ENCODE results near the gene KLRC2.
"Not testable (repeated sequence)": the region's sequence is repeated elsewhere in the genome, so short reads cannot be mapped to it uniquely, and the experiment has no call there.

The KLRC2 gene

GRCh38 chr12:10435816-10436215 is at the start of gene KLRC2:
KLRC2 (minus strand) TSS chr12:10436010; CDS start chr12:10435986, 24 bp downstream.
- peak; percentile 38 for DNase-seq (ENCODE audit: low spot score)

- not testable (repeated sequence) for DNase-seq (ENCODE audit: low spot score)
Observed at GRCh38 chr12:10481901-10482300, 46.1 kb upstream of the KLRC2 start.

GRCh38 chr12:10472808-10473207 is 37.0 kb upstream of the KLRC2 start:
- DNase-seq (ENCODE audit: low spot score) = not testable (repeated sequence)

GRCh38 chr12:10469701-10470100 is 33.9 kb upstream of the KLRC2 start:
- no peak for DNase-seq (ENCODE audit: low spot score)

- no peak for DNase-seq (ENCODE audit: low spot score)
Observed at GRCh38 chr12:10466311-10466710, 30.5 kb upstream of the KLRC2 start.

GRCh38 chr12:10457760-10458159 is 21.9 kb upstream of the KLRC2 start:
- no peak for DNase-seq (ENCODE audit: low spot score)

- DNase-seq (ENCODE audit: low spot score) = no peak
Observed at GRCh38 chr12:10456856-10457255, 21.0 kb upstream of the KLRC2 start.

- DNase-seq (ENCODE audit: low spot score) = no peak
Observed at GRCh38 chr12:10455766-10456165, 20.0 kb upstream of the KLRC2 start.

GRCh38 chr12:10454531-10454930 is 18.7 kb upstream of the KLRC2 start:
- no peak for DNase-seq (ENCODE audit: low spot score)

GRCh38 chr12:10453156-10453555 is 17.3 kb upstream of the KLRC2 start, which contains the start of gene KLRC1:
KLRC1 (minus strand) TSS chr12:10453377; CDS start chr12:10451156, 2,221 bp downstream.
- DNase-seq (ENCODE audit: low spot score) = no peak

GRCh38 chr12:10448236-10448635 is 12.4 kb upstream of the KLRC2 start:
- no peak for DNase-seq (ENCODE audit: low spot score)

GRCh38 chr12:10446052-10446451 is 10.2 kb upstream of the KLRC2 start:
- DNase-seq (ENCODE audit: low spot score) = not testable (repeated sequence)

- DNase-seq (ENCODE audit: low spot score) = not testable (repeated sequence)
Observed at GRCh38 chr12:10441144-10441543, 5.3 kb upstream of the KLRC2 start.

GRCh38 chr12:10439608-10440274 is 3.9 kb upstream of the KLRC2 start:
- not testable (repeated sequence) for DNase-seq (ENCODE audit: low spot score)

- DNase-seq (ENCODE audit: low spot score) = not testable (repeated sequence)
Observed at GRCh38 chr12:10437601-10438000, 1.8 kb upstream of the KLRC2 start.

- not testable (repeated sequence) for DNase-seq (ENCODE audit: low spot score)
Observed at GRCh38 chr12:10430623-10431022, 5.2 kb downstream of the KLRC2 start.

GRCh38 chr12:10425938-10426337 is 9.9 kb downstream of the KLRC2 start:
- DNase-seq (ENCODE audit: low spot score) = not testable (repeated sequence)

GRCh38 chr12:10424260-10424899 is 11.4 kb downstream of the KLRC2 start:
- DNase-seq (ENCODE audit: low spot score) = not testable (repeated sequence)

- DNase-seq (ENCODE audit: low spot score) = not testable (repeated sequence)
Observed at GRCh38 chr12:10422159-10422558, 13.7 kb downstream of the KLRC2 start.

GRCh38 chr12:10420334-10420733 is 15.5 kb downstream of the KLRC2 start, which contains the start of gene KLRC3:
KLRC3 (minus strand) TSS chr12:10420595; CDS start chr12:10420550, 45 bp downstream.
- not testable (repeated sequence) for DNase-seq (ENCODE audit: low spot score)

- peak; percentile 18 for DNase-seq (ENCODE audit: low spot score)
Observed at GRCh38 chr12:10409392-10409791, 26.4 kb downstream of the KLRC2 start, which contains the start of gene KLRC4. KLRC4 (minus strand) TSS chr12:10409757; CDS start chr12:10409575, 182 bp downstream.

- no peak for DNase-seq (ENCODE audit: low spot score)
Observed at GRCh38 chr12:10408842-10409241, 27.0 kb downstream of the KLRC2 start.

- DNase-seq (ENCODE audit: low spot score) = no peak
Observed at GRCh38 chr12:10406725-10407124, 29.1 kb downstream of the KLRC2 start.

Data from LoVo (cell line).